Adrenal gland (tissue), 12 donors: ENCODE measurements around the gene ABCC12. TPM values are rescaled to one million over a fixed set of nuclear protein-coding genes. Genes with fewer than 3 reads are reported as not detected.

Source experiments
- DNase-seq, 7 donors: peaks; one replicate each; pipeline ENCODE4 v3.0.0-alpha.2; 2019 to 2020
- H3K27ac ChIP-seq, 5 donors: fragments of 200-600 bp; sonication (generic) in 4 of 5; 1 replicate in 3 of 5; 2 replicates in 2 of 5; pipeline versions ENCODE4 v1.5.1 to v1.8.0; 2016 to 2020; ENCODE audit warnings: mild to moderate bottlenecking in 1 of 5
- H3K27me3 ChIP-seq: fragments of 200-600 bp; 2 replicates; pipeline ENCODE4 v1.8.0; 2021
- H3K36me3 ChIP-seq, 2 donors: fragments of 200-600 bp; replicated peaks in 1 of 2; 1 replicate in 1 of 2; 2 replicates in 1 of 2; pipeline versions ENCODE4 v1.5.1 to v1.8.0; 2018 to 2022
- H3K4me1 ChIP-seq, 2 donors: fragments of 200-600 bp; replicated peaks in 1 of 2; 1 replicate in 1 of 2; 2 replicates in 1 of 2; pipeline versions ENCODE4 v1.5.1 to v1.8.0; 2018 to 2021
- H3K4me3 ChIP-seq, 4 donors: fragments of 200-600 bp; sonication (generic) in 3 of 4; one replicate each; pipeline ENCODE4 v1.5.1; 2016 to 2018
- H3K9me3 ChIP-seq, 3 donors: fragments of 200-600 bp; sonication (generic) in 1 of 3; replicated peaks in 1 of 3; 1 replicate in 2 of 3; 2 replicates in 1 of 3; pipeline versions ENCODE4 v1.5.1 to v1.8.0; 2016 to 2021
- CTCF ChIP-seq, 6 experiments: fragments of 450-650 bp in 4 of 6; fragments of 200-600 bp in 2 of 6; sonication (generic) in 1 of 6; IDR thresholded peaks; 1 replicate in 5 of 6; 2 replicates in 1 of 6; pipeline versions ENCODE4 v1.5.1 to v1.8.0; 2016 to 2021; ENCODE audit warnings: antibody characterized with exemption in 6 of 6, mild to moderate bottlenecking in 2 of 6, moderate library complexity in 1 of 6
- POLR2A ChIP-seq, 2 donors: fragments of 450-650 bp; IDR thresholded peaks; one replicate each; pipeline ENCODE4 v1.6.1; 2017; ENCODE audit warnings: antibody characterized with exemption in 2 of 2, mild to moderate bottlenecking in 2 of 2, moderate library complexity in 1 of 2
- WGBS, 4 donors: extraction: QIAGEN DNeasy Blood & Tissue Kit in 2 of 4; methylation state at CpG; one replicate each; pipeline versions ENCODE4 v1.1.5 to v1.1.7; 2013 to 2017; 5-methylcytosine and 5-hydroxymethylcytosine counted together
- intact Hi-C, 2 donors: fragments of 100-400 bp; cut with DNase I; formaldehyde crosslinking; loops; one replicate each; pipeline versions ENCODE4 v1.14.1 to v1.15.0; 2022 to 2023
- polyA plus RNA-seq, 3 donors: library from polyadenylated mRNA; stranded (reverse); fragments of 200-250 nt in 2 of 3; fragments of 350-450 nt in 1 of 3; fragmentation: Illumina TruSeq in 1 of 3; extraction: RNeasy Lipid Tissue Mini Kit (QIAGEN cat#74804) in 1 of 3; gene quantifications; one replicate each; pipeline ENCODE4 v1.2.3, GENCODE V29; 2013 to 2014
- total RNA-seq, 9 donors: library from RNA; depleted of rRNA in 4 of 9; stranded (reverse); fragments of >200 nt in 4 of 9; fragments of 120-200 nt in 1 of 9; fragmentation: NEBNext Ultra II Directional in 1 of 9; extraction: Animal tissue kit (Norgen Biotek cat#: 25700) in 1 of 9; gene quantifications; one replicate each; pipeline versions ENCODE4 v1.1.0 to v1.2.4, GENCODE V29; 2013 to 2023
- donor health status: healthy with polysubstance abuse.
- donor health status: Bipolar disorder and iron deficiency.
- donor health status: DM: yes; HTN: yes; CAD: no.
- donor health status: DM: no; HTN: no; CAD: no.
- donor health status: DM: no; HTN: no; CAD: no.
- donor health status: DM: yes; HTN: yes; CAD: no.

The ABCC12 gene
- total and polyA plus RNA-seq, 12 donors = not detected

GRCh38 chr16:48121276-48121675 lies 34.5 kb downstream of the ABCC12 start:
- H3K27ac ChIP-seq = no peak overlapping the region
- peaks cover 0 to 4% of the 10 kb centered on the region in 2 donors for H3K4me1 ChIP-seq
- TF ChIP-seq POLR2A (IDR thresholded peaks at IDR 0.05) (no peak), CTCF (IDR thresholded peaks at IDR 0.05) (no peak)
- intact Hi-C loops = no loop called here
- H3K36me3 ChIP-seq = no peaks in the 10 kb centered on the region
- no peak overlapping the region for H3K4me3 ChIP-seq
- no peak for DNase-seq
- no peaks in the 10 kb centered on the region for H3K27me3 ChIP-seq
- WGBS, 4 donors = 71 to 97% (median 85%) methylated on average over 5 of the region's 5 CpGs
- no peaks in the 10 kb centered on the region for H3K9me3 ChIP-seq

DNA sequence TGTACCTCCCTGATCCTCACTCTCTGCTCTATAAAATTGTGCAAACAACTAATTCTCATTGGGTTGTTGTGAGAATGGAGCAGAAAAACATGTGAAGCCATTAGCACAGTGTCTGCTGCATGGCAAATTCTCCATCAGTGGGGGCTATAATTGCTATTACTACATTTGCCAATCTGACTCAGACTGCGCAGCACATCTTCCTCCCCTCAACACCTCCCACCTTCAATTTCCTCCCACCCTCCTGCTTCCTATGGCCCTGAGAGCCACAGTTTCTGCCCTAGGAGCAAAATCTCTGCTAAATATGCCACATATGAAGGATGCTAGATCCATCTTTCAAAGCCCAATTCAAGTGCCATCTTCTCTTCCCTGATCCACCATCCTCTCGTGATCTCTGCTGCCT lies 37.0 kb downstream of the ABCC12 start:
- no peaks in the 10 kb centered on the region for H3K27me3 ChIP-seq
- WGBS, 4 donors = 89 to 96% (median 95%) methylated on average over 2 of the region's 2 CpGs
- TF ChIP-seq CTCF (IDR thresholded peaks at IDR 0.05) = no peak
- DNase-seq = no peak
- H3K9me3 ChIP-seq = no peaks in the 10 kb centered on the region
- no peak overlapping the region for H3K4me3 ChIP-seq
- intact Hi-C loops = no loop called here
- no peak overlapping the region for H3K27ac ChIP-seq
- H3K36me3 ChIP-seq = no peaks in the 10 kb centered on the region
- H3K4me1 ChIP-seq = peaks cover 0 to 4% of the 10 kb centered on the region in 2 donors

GRCh38 chr16:48117217-48118105 lies 38.3 kb downstream of the ABCC12 start:
- no peaks in the 10 kb centered on the region for H3K4me1 ChIP-seq
- intact Hi-C loops = no loop called here
- DNase-seq = peak; percentile 24 to 58 (median 45)
- TF ChIP-seq CTCF (IDR thresholded peaks at IDR 0.05) = peak; percentile 31 to 60 (median 46)
- TF ChIP-seq POLR2A (IDR thresholded peaks at IDR 0.05) = no peak
- no peak overlapping the region for H3K4me3 ChIP-seq
- H3K27me3 ChIP-seq = no peaks in the 10 kb centered on the region
- no peak overlapping the region for H3K27ac ChIP-seq
- H3K9me3 ChIP-seq = no peaks in the 10 kb centered on the region
- 57 to 66% (median 62%) methylated on average over 13 to 22 of the region's 22 CpGs for WGBS, 4 donors
- H3K36me3 ChIP-seq = no peaks in the 10 kb centered on the region

GRCh38 chr16:48115299-48115698 lies 40.5 kb downstream of the ABCC12 start:
- H3K9me3 ChIP-seq = no peaks in the 10 kb centered on the region
- intact Hi-C loops = no loop called here
- no peak for TF ChIP-seq CTCF (IDR thresholded peaks at IDR 0.05)
- TF ChIP-seq POLR2A (IDR thresholded peaks at IDR 0.05) = no peak
- 86 to 96% (median 89%) methylated on average over 7 to 14 of the region's 14 CpGs for WGBS, 4 donors
- H3K27ac ChIP-seq = no peak overlapping the region
- H3K27me3 ChIP-seq = no peaks in the 10 kb centered on the region
- DNase-seq = no peak
- no peaks in the 10 kb centered on the region for H3K4me1 ChIP-seq
- no peak overlapping the region for H3K4me3 ChIP-seq
- no peaks in the 10 kb centered on the region for H3K36me3 ChIP-seq
